Liver (tissue), 3 donors: ENCODE results near the gene SLC35E3.
"Not testable (repeated sequence)": the region's sequence is repeated elsewhere in the genome, so short reads cannot be mapped to it uniquely, and the experiment has no call there.

Source experiments
- FOXA1 ChIP-seq: IDR thresholded peaks from 2 replicates; pipeline ENCODE4 v1.6.1; 2016; ENCODE audit warnings: antibody characterized with exemption
- GABPA ChIP-seq, 2 donors: IDR thresholded peaks in 1 of 2; conservative IDR thresholded peaks in 1 of 2; 2 replicates each; pipeline ENCODE4 v1.6.1; 2016; ENCODE audit warnings: antibody characterized with exemption in 2 of 2, mild to moderate bottlenecking in 1 of 2, moderate library complexity in 1 of 2
- HNF4A ChIP-seq, 2 donors: conservative IDR thresholded peaks; 2 replicates each; pipeline ENCODE4 v1.6.1; 2016; ENCODE audit warnings: antibody characterized with exemption in 2 of 2, mild to moderate bottlenecking in 2 of 2
- HNF4G ChIP-seq: IDR thresholded peaks from 2 replicates; pipeline ENCODE4 v1.6.1; 2016; ENCODE audit warnings: antibody characterized with exemption
- JUND ChIP-seq, 2 donors: IDR thresholded peaks; 2 replicates each; pipeline ENCODE4 v1.6.1; 2016; ENCODE audit warnings: antibody characterized with exemption in 2 of 2
- RAD21 ChIP-seq, 2 donors: IDR thresholded peaks; 2 replicates each; pipeline ENCODE4 v1.6.1; 2016; ENCODE audit warnings: antibody characterized with exemption in 2 of 2, mild to moderate bottlenecking in 2 of 2
- RXRA ChIP-seq, 2 donors: IDR thresholded peaks; 2 replicates each; pipeline ENCODE4 v1.6.1; 2017 to 2018; ENCODE audit warnings: antibody characterized with exemption in 2 of 2, mild to moderate bottlenecking in 1 of 2
- SP1 ChIP-seq: IDR thresholded peaks from 2 replicates; pipeline ENCODE4 v1.6.1; 2018; ENCODE audit warnings: antibody characterized with exemption, mild to moderate bottlenecking
- TAF1 ChIP-seq: conservative IDR thresholded peaks from 2 replicates; pipeline ENCODE4 v1.6.1; 2016; ENCODE audit warnings: antibody characterized with exemption, mild to moderate bottlenecking
- TF ChIP-seq, protein P1 (sequence below): fragments of 150-350 bp; IDR thresholded peaks from 2 replicates; pipeline ENCODE4 v1.5.1; 2017; ENCODE audit warnings: improper control_type of control experiment, low read depth, low read length; ENCODE audit not compliant: missing input control
- TF ChIP-seq, protein P2 (sequence below): IDR thresholded peaks from 2 replicates; pipeline ENCODE4 v1.6.1; 2016; ENCODE audit warnings: antibody characterized with exemption, mild to moderate bottlenecking
- TF ChIP-seq, protein P3 (sequence below): IDR thresholded peaks from 2 replicates; pipeline ENCODE4 v1.6.1; 2016; ENCODE audit warnings: antibody characterized with exemption
- TF ChIP-seq, protein P4 (sequence below): IDR thresholded peaks from 2 replicates; pipeline ENCODE4 v1.6.1; 2016; ENCODE audit warnings: antibody characterized with exemption
- TF ChIP-seq, protein P5 (sequence below): IDR thresholded peaks from 2 replicates; pipeline ENCODE4 v1.6.1; 2016; ENCODE audit warnings: antibody characterized with exemption
- donor health status: healthy.
- donor health status: healthy.

DNA sequence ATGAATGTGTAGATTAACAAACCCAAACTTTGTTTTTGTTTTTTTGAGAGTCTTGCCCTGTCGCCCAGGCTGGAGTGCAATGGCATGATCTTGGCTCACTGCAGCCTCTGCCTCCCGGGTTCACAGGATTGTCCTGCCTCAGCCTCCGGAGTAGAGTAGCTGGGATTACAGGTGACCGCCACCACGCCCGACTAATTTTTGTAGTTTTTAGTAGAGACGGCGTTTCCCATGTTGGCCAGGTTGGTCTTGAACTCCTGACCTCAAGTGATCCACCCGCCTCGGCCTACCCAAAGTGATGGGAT lies 61.2 kb downstream of the SLC35E3 start:
- TF ChIP-seq, protein P1, sequence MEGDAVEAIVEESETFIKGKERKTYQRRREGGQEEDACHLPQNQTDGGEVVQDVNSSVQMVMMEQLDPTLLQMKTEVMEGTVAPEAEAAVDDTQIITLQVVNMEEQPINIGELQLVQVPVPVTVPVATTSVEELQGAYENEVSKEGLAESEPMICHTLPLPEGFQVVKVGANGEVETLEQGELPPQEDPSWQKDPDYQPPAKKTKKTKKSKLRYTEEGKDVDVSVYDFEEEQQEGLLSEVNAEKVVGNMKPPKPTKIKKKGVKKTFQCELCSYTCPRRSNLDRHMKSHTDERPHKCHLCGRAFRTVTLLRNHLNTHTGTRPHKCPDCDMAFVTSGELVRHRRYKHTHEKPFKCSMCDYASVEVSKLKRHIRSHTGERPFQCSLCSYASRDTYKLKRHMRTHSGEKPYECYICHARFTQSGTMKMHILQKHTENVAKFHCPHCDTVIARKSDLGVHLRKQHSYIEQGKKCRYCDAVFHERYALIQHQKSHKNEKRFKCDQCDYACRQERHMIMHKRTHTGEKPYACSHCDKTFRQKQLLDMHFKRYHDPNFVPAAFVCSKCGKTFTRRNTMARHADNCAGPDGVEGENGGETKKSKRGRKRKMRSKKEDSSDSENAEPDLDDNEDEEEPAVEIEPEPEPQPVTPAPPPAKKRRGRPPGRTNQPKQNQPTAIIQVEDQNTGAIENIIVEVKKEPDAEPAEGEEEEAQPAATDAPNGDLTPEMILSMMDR: not testable (repeated sequence)
- TF ChIP-seq, protein P2, sequence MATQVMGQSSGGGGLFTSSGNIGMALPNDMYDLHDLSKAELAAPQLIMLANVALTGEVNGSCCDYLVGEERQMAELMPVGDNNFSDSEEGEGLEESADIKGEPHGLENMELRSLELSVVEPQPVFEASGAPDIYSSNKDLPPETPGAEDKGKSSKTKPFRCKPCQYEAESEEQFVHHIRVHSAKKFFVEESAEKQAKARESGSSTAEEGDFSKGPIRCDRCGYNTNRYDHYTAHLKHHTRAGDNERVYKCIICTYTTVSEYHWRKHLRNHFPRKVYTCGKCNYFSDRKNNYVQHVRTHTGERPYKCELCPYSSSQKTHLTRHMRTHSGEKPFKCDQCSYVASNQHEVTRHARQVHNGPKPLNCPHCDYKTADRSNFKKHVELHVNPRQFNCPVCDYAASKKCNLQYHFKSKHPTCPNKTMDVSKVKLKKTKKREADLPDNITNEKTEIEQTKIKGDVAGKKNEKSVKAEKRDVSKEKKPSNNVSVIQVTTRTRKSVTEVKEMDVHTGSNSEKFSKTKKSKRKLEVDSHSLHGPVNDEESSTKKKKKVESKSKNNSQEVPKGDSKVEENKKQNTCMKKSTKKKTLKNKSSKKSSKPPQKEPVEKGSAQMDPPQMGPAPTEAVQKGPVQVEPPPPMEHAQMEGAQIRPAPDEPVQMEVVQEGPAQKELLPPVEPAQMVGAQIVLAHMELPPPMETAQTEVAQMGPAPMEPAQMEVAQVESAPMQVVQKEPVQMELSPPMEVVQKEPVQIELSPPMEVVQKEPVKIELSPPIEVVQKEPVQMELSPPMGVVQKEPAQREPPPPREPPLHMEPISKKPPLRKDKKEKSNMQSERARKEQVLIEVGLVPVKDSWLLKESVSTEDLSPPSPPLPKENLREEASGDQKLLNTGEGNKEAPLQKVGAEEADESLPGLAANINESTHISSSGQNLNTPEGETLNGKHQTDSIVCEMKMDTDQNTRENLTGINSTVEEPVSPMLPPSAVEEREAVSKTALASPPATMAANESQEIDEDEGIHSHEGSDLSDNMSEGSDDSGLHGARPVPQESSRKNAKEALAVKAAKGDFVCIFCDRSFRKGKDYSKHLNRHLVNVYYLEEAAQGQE: not testable (repeated sequence)
- TF ChIP-seq, protein P3, sequence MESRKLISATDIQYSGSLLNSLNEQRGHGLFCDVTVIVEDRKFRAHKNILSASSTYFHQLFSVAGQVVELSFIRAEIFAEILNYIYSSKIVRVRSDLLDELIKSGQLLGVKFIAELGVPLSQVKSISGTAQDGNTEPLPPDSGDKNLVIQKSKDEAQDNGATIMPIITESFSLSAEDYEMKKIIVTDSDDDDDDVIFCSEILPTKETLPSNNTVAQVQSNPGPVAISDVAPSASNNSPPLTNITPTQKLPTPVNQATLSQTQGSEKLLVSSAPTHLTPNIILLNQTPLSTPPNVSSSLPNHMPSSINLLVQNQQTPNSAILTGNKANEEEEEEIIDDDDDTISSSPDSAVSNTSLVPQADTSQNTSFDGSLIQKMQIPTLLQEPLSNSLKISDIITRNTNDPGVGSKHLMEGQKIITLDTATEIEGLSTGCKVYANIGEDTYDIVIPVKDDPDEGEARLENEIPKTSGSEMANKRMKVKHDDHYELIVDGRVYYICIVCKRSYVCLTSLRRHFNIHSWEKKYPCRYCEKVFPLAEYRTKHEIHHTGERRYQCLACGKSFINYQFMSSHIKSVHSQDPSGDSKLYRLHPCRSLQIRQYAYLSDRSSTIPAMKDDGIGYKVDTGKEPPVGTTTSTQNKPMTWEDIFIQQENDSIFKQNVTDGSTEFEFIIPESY: not testable (repeated sequence)
- TF ChIP-seq HNF4A (conservative IDR thresholded peaks at IDR 0.05); GABPA (IDR thresholded peaks at IDR 0.05 in 1 of 2, conservative IDR thresholded peaks at IDR 0.05 in 1 of 2); HNF4G; SP1; JUND (IDR thresholded peaks at IDR 0.05); FOXA1; TAF1; RXRA (IDR thresholded peaks at IDR 0.05); RAD21 (IDR thresholded peaks at IDR 0.05): not testable (repeated sequence)
- TF ChIP-seq, protein P4, sequence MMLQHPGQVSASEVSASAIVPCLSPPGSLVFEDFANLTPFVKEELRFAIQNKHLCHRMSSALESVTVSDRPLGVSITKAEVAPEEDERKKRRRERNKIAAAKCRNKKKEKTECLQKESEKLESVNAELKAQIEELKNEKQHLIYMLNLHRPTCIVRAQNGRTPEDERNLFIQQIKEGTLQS: not testable (repeated sequence)
- TF ChIP-seq, protein P5, sequence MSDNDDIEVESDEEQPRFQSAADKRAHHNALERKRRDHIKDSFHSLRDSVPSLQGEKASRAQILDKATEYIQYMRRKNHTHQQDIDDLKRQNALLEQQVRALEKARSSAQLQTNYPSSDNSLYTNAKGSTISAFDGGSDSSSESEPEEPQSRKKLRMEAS: not testable (repeated sequence)
